A549 (cell line): ENCODE results near the gene BOLA1. TPM values are rescaled to one million over a fixed set of nuclear protein-coding genes. Genes with fewer than 3 reads are reported as not detected.

Source experiments
- ATAC-seq, 2 experiments: fragments of 200-7000 bp in 1 of 2; fragments of >200 bp in 1 of 2; cut with Nextera tagmentation in 1 of 2; cut with Tn5 transposase in 1 of 2; 3 replicates each; pipeline versions ENCODE4 v1.8.0 to v1.9.1; 2018 to 2020; ENCODE audit warnings: mild to moderate bottlenecking in 1 of 2, moderate library complexity in 1 of 2
- CTCF ChIA-PET: fragments of 300-600 bp; sonication (Branson Sonifier 250); formaldehyde crosslinking; extraction: SDS; loops from one replicate; lab custom pipeline; 2021; ENCODE audit warnings: antibody characterized with exemption, inconsistent platforms; lab: Yijun Ruan, JAX
- POLR2A ChIA-PET: fragments of 350-600 bp; formaldehyde crosslinking; extraction: SDS; loops from one replicate; lab custom pipeline; 2021; ENCODE audit warnings: antibody characterized with exemption, inconsistent platforms; lab: Yijun Ruan, JAX
- DNase-seq, 2 experiments: peaks; one replicate each; pipeline versions ENCODE4 v3.0.0 to v3.0.0-alpha.2; 2011 to 2016; ENCODE audit warnings: low read depth in 1 of 2, low spot score in 1 of 2
- FAIRE-seq: peaks from 2 replicates; lab custom pipeline; 2011; peaks lifted over from hg19 to GRCh38; lab: Jason Lieb, UNC
- H3K27ac ChIP-seq, 2 experiments: fragments of >200 bp; sonication (Bioruptor Twin); formaldehyde crosslinking; 3 replicates each; pipeline ENCODE4 v1.5.1; 2016 to 2017
- H3K4me1 ChIP-seq: fragments of >200 bp; sonication (Bioruptor Twin); formaldehyde crosslinking; 3 replicates; pipeline ENCODE4 v1.6.1; 2016
- H3K4me2 ChIP-seq: fragments of >200 bp; sonication (Bioruptor Twin); formaldehyde crosslinking; 3 replicates; pipeline ENCODE4 v1.6.1; 2016
- H3K4me3 ChIP-seq: fragments of >200 bp; sonication (Bioruptor Twin); formaldehyde crosslinking; 3 replicates; pipeline ENCODE4 v1.5.1; 2016
- H3K9me3 ChIP-seq: fragments of >200 bp; sonication (Bioruptor Twin); formaldehyde crosslinking; 3 replicates; pipeline ENCODE4 v1.6.1; 2016
- CBX2 ChIP-seq: fragments of 200-600 bp; sonication (generic); IDR thresholded peaks from 2 replicates; pipeline ENCODE4 v1.6.1; 2016; ENCODE audit warnings: low read depth, mild to moderate bottlenecking, borderline replicate concordance
- CBX8 ChIP-seq: fragments of 200-600 bp; sonication (generic); IDR thresholded peaks from 2 replicates; pipeline ENCODE4 v1.6.1; 2016
- CEBPB ChIP-seq, 2 experiments: fragments of >200 bp in 1 of 2; sonication (Bioruptor Twin) in 1 of 2; formaldehyde crosslinking in 1 of 2; IDR thresholded peaks; 2 replicates each; pipeline ENCODE4 v1.6.1; 2012 to 2016
- CHD4 ChIP-seq: fragments of 200-600 bp; sonication (generic); IDR thresholded peaks from 2 replicates; pipeline ENCODE4 v1.6.1; 2016; ENCODE audit warnings: antibody characterized with exemption, mild to moderate bottlenecking, borderline replicate concordance
- EHMT2 ChIP-seq: fragments of 200-600 bp; sonication (generic); IDR thresholded peaks from 2 replicates; pipeline ENCODE4 v1.6.1; 2016; ENCODE audit warnings: antibody characterized with exemption, low read depth, mild to moderate bottlenecking, moderate library complexity
- FOSB ChIP-seq: fragments of 250-450 bp; sonication (Bioruptor Pico); IDR thresholded peaks from 2 replicates; pipeline ENCODE4 v1.5.0; 2020; ENCODE audit warnings: mild to moderate bottlenecking, moderate library complexity
- FOSL2 ChIP-seq, 2 experiments: fragments of 450-650 bp in 1 of 2; fragments of >200 bp in 1 of 2; sonication (Bioruptor Twin) in 1 of 2; formaldehyde crosslinking; IDR thresholded peaks; 2 replicates each; pipeline versions ENCODE4 v1.5.0 to v1.6.1; 2016 to 2020; ENCODE audit warnings: mild to moderate bottlenecking in 1 of 2, moderate library complexity in 1 of 2
- GATA3 ChIP-seq: IDR thresholded peaks from 2 replicates; pipeline ENCODE4 v1.6.1; 2012; ENCODE audit warnings: borderline replicate concordance
- HDAC2 ChIP-seq: fragments of 200-600 bp; sonication (generic); IDR thresholded peaks from 2 replicates; pipeline ENCODE4 v1.6.1; 2016
- HEYL ChIP-seq: fragments of 250-450 bp; sonication (Bioruptor Pico); IDR thresholded peaks from 2 replicates; pipeline ENCODE4 v1.8.0; 2021; ENCODE audit warnings: mild to moderate bottlenecking, moderate library complexity
- JUN ChIP-seq, 2 experiments: fragments of >200 bp; sonication (Bioruptor Twin); formaldehyde crosslinking; IDR thresholded peaks; 2 replicates in 1 of 2; 3 replicates in 1 of 2; pipeline ENCODE4 v1.6.1; 2016 to 2017
- MYC ChIP-seq: IDR thresholded peaks from 2 replicates; pipeline ENCODE4 v1.6.1; 2012; ENCODE audit warnings: mild to moderate bottlenecking, inconsistent platforms, low read length, improper control_type of control experiment, borderline replicate concordance
- NR3C1 ChIP-seq: fragments of >200 bp; sonication (Bioruptor Twin); formaldehyde crosslinking; IDR thresholded peaks from 3 replicates; pipeline ENCODE4 v1.6.1; 2017
- PHF8 ChIP-seq: fragments of 200-600 bp; sonication (generic); IDR thresholded peaks from 2 replicates; pipeline ENCODE4 v1.6.1; 2016; ENCODE audit warnings: low read depth, mild to moderate bottlenecking, antibody characterized with exemption, moderate library complexity, borderline replicate concordance
- POLR2A ChIP-seq: IDR thresholded peaks from 2 replicates; pipeline ENCODE4 v1.6.1; 2012; ENCODE audit warnings: mild to moderate bottlenecking, low read length
- RARB ChIP-seq: fragments of 250-450 bp; sonication (Bioruptor Pico); IDR thresholded peaks from 2 replicates; pipeline ENCODE4 v1.8.0; 2021; ENCODE audit warnings: mild to moderate bottlenecking, moderate library complexity
- RCOR1 ChIP-seq: fragments of 150-350 bp; IDR thresholded peaks from 2 replicates; pipeline ENCODE4 v1.6.1; 2014; ENCODE audit warnings: antibody characterized with exemption, low read length, low read depth
- RNF2 ChIP-seq: fragments of 200-600 bp; sonication (generic); IDR thresholded peaks from 2 replicates; pipeline ENCODE4 v1.6.1; 2016; ENCODE audit warnings: low read depth, mild to moderate bottlenecking, antibody characterized with exemption, moderate library complexity, borderline replicate concordance
- TFCP2L1 ChIP-seq: fragments of 250-450 bp; sonication (Bioruptor Pico); IDR thresholded peaks from 2 replicates; pipeline ENCODE4 v1.5.0; 2021; ENCODE audit warnings: mild to moderate bottlenecking
- TP53 ChIP-seq: fragments of 250-450 bp; sonication (Bioruptor Pico); IDR thresholded peaks from 2 replicates; pipeline ENCODE4 v1.5.0; 2021; ENCODE audit warnings: mild to moderate bottlenecking, moderate library complexity
- WGBS: methylation state at CpG from one replicate; pipeline ENCODE4 v1.1.6; 2017; ENCODE audit errors: missing lambda C conversion rate; 5-methylcytosine and 5-hydroxymethylcytosine counted together
- polyA plus RNA-seq, 4 experiments: library from polyadenylated mRNA; depleted of rRNA in 3 of 4; stranded (reverse); fragments of >200 nt; fragmentation: RNase III in 1 of 4; extraction: RNeasy Plus Mini Kit Qiagen cat#74134 plus additional on column Dnase treatment in 1 of 4; gene quantifications; 2 replicates in 3 of 4; 3 replicates in 1 of 4; pipeline ENCODE4 v1.2.3, GENCODE V29; 2011 to 2017
- TF ChIP-seq, protein P1 (sequence below): IDR thresholded peaks from 2 replicates; pipeline ENCODE4 v1.6.1; 2012
- TF ChIP-seq, protein P2 (sequence below): fragments of >200 bp; sonication (Bioruptor Twin); formaldehyde crosslinking; IDR thresholded peaks from 3 replicates; pipeline ENCODE4 v1.5.1; 2016
- TF ChIP-seq, protein P3 (sequence below): fragments of 450-650 bp; IDR thresholded peaks from 2 replicates; pipeline ENCODE4 v1.6.1; 2014; ENCODE audit warnings: antibody characterized with exemption
- TF ChIP-seq, protein P4 (sequence below): fragments of 250-450 bp; sonication (Bioruptor Pico); IDR thresholded peaks from 2 replicates; pipeline ENCODE4 v1.5.0; 2021; ENCODE audit warnings: mild to moderate bottlenecking, moderate library complexity, borderline replicate concordance
- TF ChIP-seq, protein P5 (sequence below): fragments of 250-450 bp; sonication (Bioruptor Pico); IDR thresholded peaks from 2 replicates; pipeline ENCODE4 v1.5.0; 2020; ENCODE audit warnings: low read depth, mild to moderate bottlenecking, moderate library complexity

The BOLA1 gene
- polyA plus RNA-seq, 2 of the 4 experiments (the other 2 are of a cell fraction) = 25.4 to 27.5 TPM

DNA sequence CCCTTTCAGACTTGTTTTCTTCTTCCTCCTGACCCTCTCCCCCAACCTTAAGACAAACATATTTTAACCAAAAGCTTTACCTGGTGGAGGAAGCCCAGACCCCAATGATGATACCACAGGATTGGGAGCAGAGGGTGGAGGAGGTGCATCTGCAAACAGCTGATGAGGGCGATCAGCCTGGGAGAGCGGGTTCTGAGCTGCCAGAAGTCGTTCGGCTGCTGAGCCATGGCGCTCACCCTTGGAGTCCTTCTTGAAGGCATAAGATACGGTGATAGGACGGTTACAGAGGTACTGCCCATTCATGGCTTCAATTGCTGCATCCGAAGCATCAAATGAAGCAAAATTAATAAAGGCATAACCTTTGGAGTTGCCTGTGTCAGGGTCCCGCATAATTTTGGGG lies 26.9 kb downstream of the BOLA1 start:
- FAIRE-seq (no peak), ATAC-seq (no peak), DNase-seq (no peak)
- TF ChIP-seq TFCP2L1 (no peak), CBX2 (no peak), CEBPB (IDR thresholded peaks at IDR 0.05) (no peak), CHD4 (no peak), MYC (no peak), NR3C1 (no peak), CBX8 (no peak), EHMT2 (no peak), PHF8 (no peak)
- Histone ChIP-seq H3K9me3 (no peaks in the 10 kb centered on the region), H3K4me2 (peak overlapping the region; percentile 98), H3K27ac (no peak overlapping the region), H3K4me1 (peaks cover 20% of the 10 kb centered on the region), H3K4me3 (peak overlapping the region; percentile 87)
- ChIA-PET CTCF (interaction anchor here (1.9 to 2.1 kb wide), 2 partner anchors 11 to 38 kb away, joined by 8 to 10 read pairs; partner anchors contain the start of gene MTMR11), POLR2A (no interaction called here)
- 90% methylated on average over 9 of the region's 9 CpGs for WGBS

DNA sequence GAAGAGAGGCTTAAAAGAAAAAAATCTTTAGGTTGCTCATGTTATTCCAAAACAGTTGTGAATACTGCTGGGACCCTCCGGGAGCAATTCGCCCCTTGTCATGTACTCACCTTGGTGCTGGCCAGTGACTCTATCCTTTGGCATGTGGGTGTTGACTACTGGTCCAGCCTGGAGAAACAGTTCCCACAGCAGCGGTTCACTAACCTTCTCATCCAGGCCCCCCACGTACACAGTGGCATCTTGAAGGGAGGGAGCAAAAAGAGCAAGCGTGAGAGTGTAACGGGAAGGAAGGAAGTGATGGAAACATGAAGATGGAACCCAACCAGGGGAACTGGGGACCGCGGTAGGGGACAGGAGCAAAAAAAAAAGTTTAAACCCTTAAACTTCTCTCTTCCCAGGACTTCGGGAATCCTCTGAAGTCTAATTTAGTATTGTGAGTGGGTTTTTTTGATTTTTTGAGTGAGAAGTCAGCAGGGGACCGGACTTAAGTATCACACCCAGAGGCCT lies 27.7 kb downstream of the BOLA1 start:
- FAIRE-seq (no peak), ATAC-seq (peak in 1 of 2 experiments; percentile 21; a peak in 3 of 6 replicates), DNase-seq (no peak)
- H3K4me1 ChIP-seq = peaks cover 24% of the 10 kb centered on the region
- POLR2A ChIA-PET = no interaction called here
- peak overlapping the region; percentile 98 for H3K4me2 ChIP-seq
- H3K4me3 ChIP-seq = peak overlapping the region; percentile 87
- H3K27ac ChIP-seq = peak overlapping the region; percentile 92 to 99
- no peak for TF ChIP-seq RARB
- peak; percentile 52; the same call in 1 of the 2 replicates for TF ChIP-seq PHF8
- TF ChIP-seq RCOR1 = no peak
- TF ChIP-seq GATA3 = no peak
- TF ChIP-seq RNF2 = no peak
- no peak for TF ChIP-seq TP53 (CRISPR knock-in tag)
- TF ChIP-seq, protein P1, sequence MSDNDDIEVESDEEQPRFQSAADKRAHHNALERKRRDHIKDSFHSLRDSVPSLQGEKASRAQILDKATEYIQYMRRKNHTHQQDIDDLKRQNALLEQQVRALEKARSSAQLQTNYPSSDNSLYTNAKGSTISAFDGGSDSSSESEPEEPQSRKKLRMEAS = no peak
- WGBS = 3% methylated on average over 10 of the region's 10 CpGs
- H3K9me3 ChIP-seq = no peaks in the 10 kb centered on the region
- CTCF ChIA-PET = no interaction called here

DNA sequence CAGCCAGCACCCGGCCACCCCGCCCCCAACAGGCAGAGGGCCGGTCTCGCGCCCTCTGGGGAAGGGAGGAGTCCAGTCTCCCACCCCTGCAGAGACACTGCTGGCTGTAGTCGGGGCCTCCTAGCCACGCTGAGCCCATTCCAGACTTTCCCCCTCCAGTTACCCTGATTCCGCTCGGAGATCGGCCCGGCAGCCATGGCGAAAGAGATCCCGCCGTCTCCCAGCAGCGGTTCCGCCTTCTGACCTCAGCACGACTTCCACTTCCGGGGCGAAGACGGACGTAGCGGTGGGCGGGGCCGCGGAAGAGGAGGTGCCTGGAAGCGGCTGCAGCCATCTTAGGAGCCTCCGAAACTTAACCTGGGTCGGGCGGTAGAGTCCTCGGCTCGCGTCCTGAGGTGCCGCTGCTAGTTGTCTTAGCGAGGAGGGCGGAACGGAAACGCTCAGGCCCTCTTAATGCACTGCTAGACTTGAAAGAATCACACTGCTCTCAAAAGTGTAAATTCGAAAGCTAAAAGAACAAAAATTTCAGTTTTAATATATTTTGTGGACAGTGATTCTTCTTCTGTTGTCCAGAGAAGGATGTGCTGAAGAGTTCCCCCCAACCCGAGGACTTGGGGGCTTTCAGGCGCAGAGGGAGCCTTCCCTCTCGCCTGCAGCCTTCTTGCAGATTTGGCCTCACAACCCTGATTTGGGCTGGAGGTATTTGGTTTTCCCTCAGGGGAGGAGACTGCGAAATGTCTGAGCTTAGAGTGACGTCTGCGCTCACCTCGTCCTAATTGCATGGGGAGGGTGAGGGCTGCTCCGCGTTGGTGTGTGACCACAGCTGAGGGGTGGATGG lies 28.4 kb downstream of the BOLA1 start, which contains the start of gene SF3B4:
Gene SF3B4 (minus strand): TSS at position 241 of the 838 bp plus-strand sequence. CDS start 44 bp downstream, at position 197.
- FAIRE-seq (no peak), ATAC-seq (peak; percentile 97 to 100), DNase-seq (peak; percentile 82 to 92)
- Histone ChIP-seq H3K4me1 (peaks cover 24% of the 10 kb centered on the region), H3K27ac (peak within 1 kb of the TSS; percentile 92 to 99), H3K9me3 (no peaks in the 10 kb centered on the region), H3K4me3 (peak within 1 kb of the TSS; percentile 87), H3K4me2 (peak within 1 kb of the TSS; percentile 98)
- WGBS = 2% methylated on average over 39 of the region's 47 CpGs
- ChIA-PET POLR2A (interaction anchor here (0.6 to 2.9 kb wide), 8 partner anchors 9 to 298 kb away, joined by 3 to 28 read pairs (median 5); partner anchors contain the start of genes BOLA1 and MTMR11), CTCF (interaction anchor here (1.4 to 2.3 kb wide), 3 partner anchors 10 to 259 kb away, joined by 4 to 10 read pairs (median 7); a partner anchor contains a TSS)
- TF ChIP-seq, protein P2, sequence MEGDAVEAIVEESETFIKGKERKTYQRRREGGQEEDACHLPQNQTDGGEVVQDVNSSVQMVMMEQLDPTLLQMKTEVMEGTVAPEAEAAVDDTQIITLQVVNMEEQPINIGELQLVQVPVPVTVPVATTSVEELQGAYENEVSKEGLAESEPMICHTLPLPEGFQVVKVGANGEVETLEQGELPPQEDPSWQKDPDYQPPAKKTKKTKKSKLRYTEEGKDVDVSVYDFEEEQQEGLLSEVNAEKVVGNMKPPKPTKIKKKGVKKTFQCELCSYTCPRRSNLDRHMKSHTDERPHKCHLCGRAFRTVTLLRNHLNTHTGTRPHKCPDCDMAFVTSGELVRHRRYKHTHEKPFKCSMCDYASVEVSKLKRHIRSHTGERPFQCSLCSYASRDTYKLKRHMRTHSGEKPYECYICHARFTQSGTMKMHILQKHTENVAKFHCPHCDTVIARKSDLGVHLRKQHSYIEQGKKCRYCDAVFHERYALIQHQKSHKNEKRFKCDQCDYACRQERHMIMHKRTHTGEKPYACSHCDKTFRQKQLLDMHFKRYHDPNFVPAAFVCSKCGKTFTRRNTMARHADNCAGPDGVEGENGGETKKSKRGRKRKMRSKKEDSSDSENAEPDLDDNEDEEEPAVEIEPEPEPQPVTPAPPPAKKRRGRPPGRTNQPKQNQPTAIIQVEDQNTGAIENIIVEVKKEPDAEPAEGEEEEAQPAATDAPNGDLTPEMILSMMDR = no peak
- TF ChIP-seq CEBPB (IDR thresholded peaks at IDR 0.05) (peak in 1 of 2 experiments; percentile 16; a peak in 1 of 4 replicates), HDAC2 (0 out of 2 replicates have a peak, but pooled peaks have one; percentile 23), HEYL (CRISPR knock-in tag) (no peak), FOSB (peak; percentile 52; the same call in 1 of the 2 replicates), GATA3 (peak; percentile 9; the same call in 1 of the 2 replicates), PHF8 (peak; percentile 38), JUN (IDR thresholded peaks at IDR 0.05) (peak; percentile 91 to 93; a peak in 4 of 5 replicates), FOSL2 (IDR thresholded peaks at IDR 0.05) (no peak), FOSL2 (CRISPR knock-in tag; IDR thresholded peaks at IDR 0.05) (peak; percentile 10; the same call in 1 of the 2 replicates), POLR2A (peak; percentile 89)
- TF ChIP-seq, protein P1 = peak; percentile 50
- TF ChIP-seq, protein P3, sequence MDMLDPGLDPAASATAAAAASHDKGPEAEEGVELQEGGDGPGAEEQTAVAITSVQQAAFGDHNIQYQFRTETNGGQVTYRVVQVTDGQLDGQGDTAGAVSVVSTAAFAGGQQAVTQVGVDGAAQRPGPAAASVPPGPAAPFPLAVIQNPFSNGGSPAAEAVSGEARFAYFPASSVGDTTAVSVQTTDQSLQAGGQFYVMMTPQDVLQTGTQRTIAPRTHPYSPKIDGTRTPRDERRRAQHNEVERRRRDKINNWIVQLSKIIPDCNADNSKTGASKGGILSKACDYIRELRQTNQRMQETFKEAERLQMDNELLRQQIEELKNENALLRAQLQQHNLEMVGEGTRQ = 0 out of 2 replicates have a peak, but pooled peaks have one; percentile 3
- TF ChIP-seq, protein P4, sequence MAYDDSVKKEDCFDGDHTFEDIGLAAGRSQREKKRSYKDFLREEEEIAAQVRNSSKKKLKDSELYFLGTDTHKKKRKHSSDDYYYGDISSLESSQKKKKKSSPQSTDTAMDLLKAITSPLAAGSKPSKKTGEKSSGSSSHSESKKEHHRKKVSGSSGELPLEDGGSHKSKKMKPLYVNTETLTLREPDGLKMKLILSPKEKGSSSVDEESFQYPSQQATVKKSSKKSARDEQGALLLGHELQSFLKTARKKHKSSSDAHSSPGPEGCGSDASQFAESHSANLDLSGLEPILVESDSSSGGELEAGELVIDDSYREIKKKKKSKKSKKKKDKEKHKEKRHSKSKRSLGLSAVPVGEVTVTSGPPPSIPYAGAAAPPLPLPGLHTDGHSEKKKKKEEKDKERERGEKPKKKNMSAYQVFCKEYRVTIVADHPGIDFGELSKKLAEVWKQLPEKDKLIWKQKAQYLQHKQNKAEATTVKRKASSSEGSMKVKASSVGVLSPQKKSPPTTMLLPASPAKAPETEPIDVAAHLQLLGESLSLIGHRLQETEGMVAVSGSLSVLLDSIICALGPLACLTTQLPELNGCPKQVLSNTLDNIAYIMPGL (CRISPR knock-in tag) = no peak
- TF ChIP-seq, protein P5, sequence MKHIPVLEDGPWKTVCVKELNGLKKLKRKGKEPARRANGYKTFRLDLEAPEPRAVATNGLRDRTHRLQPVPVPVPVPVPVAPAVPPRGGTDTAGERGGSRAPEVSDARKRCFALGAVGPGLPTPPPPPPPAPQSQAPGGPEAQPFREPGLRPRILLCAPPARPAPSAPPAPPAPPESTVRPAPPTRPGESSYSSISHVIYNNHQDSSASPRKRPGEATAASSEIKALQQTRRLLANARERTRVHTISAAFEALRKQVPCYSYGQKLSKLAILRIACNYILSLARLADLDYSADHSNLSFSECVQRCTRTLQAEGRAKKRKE (CRISPR knock-in tag) = no peak
